Spleen (tissue), 11 donors: ENCODE measurements around the gene FFAR4. TPM values are rescaled to one million over a fixed set of nuclear protein-coding genes. Genes with fewer than 3 reads are reported as not detected.

Experiments used
- DNase-seq: peaks from one replicate; pipeline ENCODE4 v3.0.0-alpha.2; 2020
- H3K27ac ChIP-seq, 8 donors: fragments of 200-600 bp; sonication (generic) in 7 of 8; 1 replicate in 4 of 8; 2 replicates in 4 of 8; pipeline versions ENCODE4 v1.5.0 to v1.8.0; 2016 to 2021; ENCODE audit warnings: inconsistent platforms in 4 of 8, mild to moderate bottlenecking in 4 of 8, moderate library complexity in 1 of 8
- H3K27me3 ChIP-seq, 7 donors: fragments of 200-600 bp; sonication (generic) in 6 of 7; replicated peaks in 1 of 7; 1 replicate in 4 of 7; 2 replicates in 3 of 7; pipeline versions ENCODE4 v1.5.0 to v1.8.0; 2016 to 2021; ENCODE audit warnings: inconsistent platforms in 3 of 7, mild to moderate bottlenecking in 1 of 7
- H3K36me3 ChIP-seq, 6 donors: fragments of 200-600 bp; sonication (generic) in 5 of 6; 1 replicate in 4 of 6; 2 replicates in 2 of 6; pipeline versions ENCODE4 v1.5.0 to v1.8.0; 2016 to 2021; ENCODE audit warnings: inconsistent platforms in 2 of 6
- H3K4me1 ChIP-seq, 6 donors: fragments of 200-600 bp; sonication (generic) in 5 of 6; 1 replicate in 3 of 6; 2 replicates in 3 of 6; pipeline versions ENCODE4 v1.5.0 to v1.8.0; 2016 to 2021; ENCODE audit warnings: inconsistent platforms in 3 of 6
- H3K4me3 ChIP-seq, 8 donors: fragments of 200-600 bp; sonication (generic) in 7 of 8; 1 replicate in 4 of 8; 2 replicates in 4 of 8; pipeline versions ENCODE4 v1.5.0 to v1.8.0; 2016 to 2021; ENCODE audit warnings: inconsistent platforms in 4 of 8, mild to moderate bottlenecking in 4 of 8, moderate library complexity in 2 of 8
- H3K9me3 ChIP-seq, 8 donors: fragments of 200-600 bp; sonication (generic) in 7 of 8; 1 replicate in 4 of 8; 2 replicates in 4 of 8; pipeline versions ENCODE4 v1.5.0 to v1.8.0; 2016 to 2021; ENCODE audit warnings: inconsistent platforms in 4 of 8
- POLR2A ChIP-seq, 3 donors: fragments of 450-650 bp; IDR thresholded peaks; one replicate each; pipeline ENCODE4 v1.5.1; 2017; ENCODE audit warnings: antibody characterized with exemption in 3 of 3, mild to moderate bottlenecking in 1 of 3
- POLR2AphosphoS5 ChIP-seq, 3 donors: sonication (generic); formaldehyde crosslinking; IDR thresholded peaks; one replicate each; pipeline ENCODE4 v1.5.1; 2017; ENCODE audit warnings: antibody characterized with exemption in 3 of 3
- WGBS, 5 donors: extraction: QIAGEN DNeasy Blood & Tissue Kit in 3 of 5; methylation state at CpG; one replicate each; pipeline versions ENCODE4 v1.1.5 to v1.1.7; 2013 to 2018; 5-methylcytosine and 5-hydroxymethylcytosine counted together
- intact Hi-C: fragments of 100-400 bp; cut with DNase I; formaldehyde crosslinking; loops from one replicate; pipeline ENCODE4 v1.15.0; 2023; ENCODE audit warnings: low total_unique reads
- polyA plus RNA-seq, 3 donors: library from polyadenylated mRNA; stranded (reverse); fragments of 200-250 nt; gene quantifications; one replicate each; pipeline ENCODE4 v1.2.1, GENCODE V29; 2013
- total RNA-seq, 7 donors: library from RNA; depleted of rRNA in 3 of 7; stranded (reverse); fragments of >200 nt in 3 of 7; fragmentation: NEBNext Ultra II Directional in 4 of 7; extraction: Animal tissue kit (Norgen Biotek cat#: 25700) in 4 of 7; gene quantifications; one replicate each; pipeline versions ENCODE4 v1.1.0 to v1.2.1, GENCODE V29; 2016 to 2021
- TF ChIP-seq, protein P1 (sequence below), 11 experiments: fragments of 200-600 bp in 7 of 11; fragments of 450-650 bp in 4 of 11; sonication (generic) in 4 of 11; IDR thresholded peaks in 8 of 11; conservative IDR thresholded peaks in 3 of 11; 1 replicate in 7 of 11; 2 replicates in 4 of 11; pipeline versions ENCODE4 v1.4.0 to v1.8.0; 2016 to 2021; ENCODE audit warnings: antibody characterized with exemption in 11 of 11, inconsistent platforms in 4 of 11, mild to moderate bottlenecking in 1 of 11
- donor health status: healthy with polysubstance abuse.
- donor health status: DM: no; HTN: no; CAD: no; lungs with moderate emphysema.
- donor health status: DM: no; HTN: no; CAD: no.
- donor health status: Bipolar disorder and iron deficiency.
- donor health status: healthy.
- donor health status: DM: no; HTN: no; CAD: no.
- donor health status: DM: yes; HTN: yes; CAD: no.

Gene FFAR4
- total and polyA plus RNA-seq, 10 donors: 0.02 to 0.13 (median 0.04) TPM; not detected in 6

DNA sequence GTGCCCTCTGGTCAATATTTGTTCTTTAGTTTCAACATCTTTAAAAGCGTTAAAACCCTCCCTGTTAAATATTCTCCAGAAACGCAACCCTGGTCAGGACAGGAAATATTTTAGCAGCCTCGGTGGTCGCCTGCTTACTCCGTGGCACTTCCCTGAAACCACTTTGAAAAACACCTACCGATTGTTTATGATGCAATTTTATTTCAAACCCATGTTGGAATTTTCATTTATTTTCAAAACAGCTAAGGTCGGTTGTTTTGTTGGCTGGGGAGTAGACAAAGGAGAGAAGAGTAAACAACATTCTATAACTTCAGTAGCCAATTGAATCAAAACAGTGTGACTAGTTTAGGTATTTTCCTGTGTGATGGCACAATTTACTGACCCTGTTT lies 35.3 kb downstream of the FFAR4 start:
- intact Hi-C loops: no loop called here
- peaks cover 0 to 3% (median 0%) of the 10 kb centered on the region in 8 donors for H3K9me3 ChIP-seq
- H3K4me3 ChIP-seq: no peak overlapping the region
- TF ChIP-seq POLR2AphosphoS5 (IDR thresholded peaks at IDR 0.05) (no peak), POLR2A (IDR thresholded peaks at IDR 0.05) (no peak)
- TF ChIP-seq, protein P1, sequence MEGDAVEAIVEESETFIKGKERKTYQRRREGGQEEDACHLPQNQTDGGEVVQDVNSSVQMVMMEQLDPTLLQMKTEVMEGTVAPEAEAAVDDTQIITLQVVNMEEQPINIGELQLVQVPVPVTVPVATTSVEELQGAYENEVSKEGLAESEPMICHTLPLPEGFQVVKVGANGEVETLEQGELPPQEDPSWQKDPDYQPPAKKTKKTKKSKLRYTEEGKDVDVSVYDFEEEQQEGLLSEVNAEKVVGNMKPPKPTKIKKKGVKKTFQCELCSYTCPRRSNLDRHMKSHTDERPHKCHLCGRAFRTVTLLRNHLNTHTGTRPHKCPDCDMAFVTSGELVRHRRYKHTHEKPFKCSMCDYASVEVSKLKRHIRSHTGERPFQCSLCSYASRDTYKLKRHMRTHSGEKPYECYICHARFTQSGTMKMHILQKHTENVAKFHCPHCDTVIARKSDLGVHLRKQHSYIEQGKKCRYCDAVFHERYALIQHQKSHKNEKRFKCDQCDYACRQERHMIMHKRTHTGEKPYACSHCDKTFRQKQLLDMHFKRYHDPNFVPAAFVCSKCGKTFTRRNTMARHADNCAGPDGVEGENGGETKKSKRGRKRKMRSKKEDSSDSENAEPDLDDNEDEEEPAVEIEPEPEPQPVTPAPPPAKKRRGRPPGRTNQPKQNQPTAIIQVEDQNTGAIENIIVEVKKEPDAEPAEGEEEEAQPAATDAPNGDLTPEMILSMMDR (IDR thresholded peaks at IDR 0.05 in 8 of 11, conservative IDR thresholded peaks at IDR 0.05 in 3 of 11): no peak
- H3K4me1 ChIP-seq: peaks cover 5 to 21% (median 13%) of the 10 kb centered on the region in 6 donors
- H3K27me3 ChIP-seq: peaks cover 0 to 69% (median 47%) of the 10 kb centered on the region in 7 donors
- DNase-seq: no peak
- H3K27ac ChIP-seq: no peak overlapping the region
- 3 to 7% (median 6%) methylated on average over 7 of the region's 7 CpGs for WGBS, 5 donors
- no peaks in the 10 kb centered on the region for H3K36me3 ChIP-seq

DNA sequence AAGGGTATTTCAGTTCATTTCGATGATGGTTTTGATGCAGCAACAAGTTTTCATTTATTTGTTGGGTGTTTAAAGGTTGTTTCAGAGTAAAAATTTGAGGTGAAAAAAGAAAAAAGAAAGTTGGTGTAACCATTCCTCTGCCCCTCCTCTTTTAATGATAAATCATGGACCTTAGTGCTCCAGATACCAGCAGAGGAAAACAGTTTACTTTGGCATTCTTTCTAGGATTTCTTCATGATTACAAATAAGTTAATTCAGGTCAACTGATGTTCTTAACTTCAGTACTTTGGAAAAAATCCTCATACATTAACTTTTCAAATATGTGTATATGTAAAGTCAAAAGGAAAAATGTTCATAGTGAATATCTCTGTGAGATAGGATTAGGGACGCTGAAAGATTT lies 36.6 kb downstream of the FFAR4 start:
- WGBS, 5 donors: 88 to 97% (median 90%) methylated on average over 2 of the region's 2 CpGs
- no peak for DNase-seq

DNA sequence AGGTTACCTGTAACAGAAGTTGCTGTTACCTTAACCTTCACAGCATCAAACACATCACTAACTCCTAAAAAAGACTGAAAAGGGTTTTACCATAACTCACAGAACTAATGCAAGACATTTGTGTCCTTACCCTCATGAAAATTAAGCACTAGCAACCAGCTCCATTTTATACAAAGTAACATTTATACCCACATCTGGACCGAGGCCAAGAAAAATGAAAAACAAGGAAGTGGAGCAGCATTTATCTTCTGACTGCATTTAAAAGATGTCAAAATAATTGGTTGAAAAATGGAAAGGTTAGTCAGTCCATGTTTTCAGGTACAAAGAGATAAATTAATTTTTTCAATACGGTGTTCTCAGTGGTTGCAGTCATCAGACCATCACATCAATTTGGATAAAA lies 37.7 kb downstream of the FFAR4 start:
- Histone ChIP-seq H3K4me3 (no peak overlapping the region), H3K27ac (no peak overlapping the region), H3K9me3 (peaks cover 0 to 14% (median 2%) of the 10 kb centered on the region in 8 donors), H3K27me3 (peaks cover 0 to 73% (median 47%) of the 10 kb centered on the region in 7 donors), H3K36me3 (no peaks in the 10 kb centered on the region), H3K4me1 (peaks cover 5 to 21% (median 13%) of the 10 kb centered on the region in 6 donors)
- 6 to 25% (median 13%) methylated on average over 2 of the region's 2 CpGs for WGBS, 5 donors
- DNase-seq: no peak
- intact Hi-C loops: no loop called here
- no peak for TF ChIP-seq POLR2A (IDR thresholded peaks at IDR 0.05)
- no peak for TF ChIP-seq POLR2AphosphoS5 (IDR thresholded peaks at IDR 0.05)
- TF ChIP-seq, protein P1 (IDR thresholded peaks at IDR 0.05 in 8 of 11, conservative IDR thresholded peaks at IDR 0.05 in 3 of 11): no peak

More for the DNA sequence above, 36.6 kb downstream of the FFAR4 start:
- H3K9me3 ChIP-seq: peaks cover 0 to 14% (median 2%) of the 10 kb centered on the region in 8 donors
- peaks cover 5 to 21% (median 13%) of the 10 kb centered on the region in 6 donors for H3K4me1 ChIP-seq
- TF ChIP-seq POLR2AphosphoS5 (IDR thresholded peaks at IDR 0.05) (no peak), POLR2A (IDR thresholded peaks at IDR 0.05) (no peak)
- TF ChIP-seq, protein P1 (IDR thresholded peaks at IDR 0.05 in 8 of 11, conservative IDR thresholded peaks at IDR 0.05 in 3 of 11): no peak
- H3K27me3 ChIP-seq: peaks cover 0 to 73% (median 47%) of the 10 kb centered on the region in 7 donors
- intact Hi-C loops: no loop called here
- H3K36me3 ChIP-seq: no peaks in the 10 kb centered on the region
- H3K27ac ChIP-seq: no peak overlapping the region
- H3K4me3 ChIP-seq: no peak overlapping the region

DNA sequence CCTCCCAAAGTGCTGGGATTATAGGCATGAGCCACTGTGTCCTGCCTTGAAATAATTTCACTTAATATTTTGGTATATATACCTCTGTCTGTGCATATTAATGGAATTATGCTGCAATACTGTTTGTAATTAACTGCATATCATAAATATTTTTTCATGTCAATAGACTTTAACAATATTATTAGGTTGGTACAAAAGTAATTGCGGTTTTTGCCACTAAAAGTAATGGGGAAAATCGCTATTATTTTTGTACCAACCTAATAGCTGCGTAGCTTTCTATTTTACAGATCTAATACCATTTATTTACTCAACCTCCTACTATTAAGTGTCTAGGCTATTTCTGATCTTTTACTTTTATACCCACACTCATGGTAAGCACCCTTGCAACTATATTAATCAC lies 42.0 kb downstream of the FFAR4 start:
- H3K36me3 ChIP-seq: no peaks in the 10 kb centered on the region
- no peak overlapping the region for H3K27ac ChIP-seq
- intact Hi-C loops: no loop called here
- H3K4me1 ChIP-seq: no peaks in the 10 kb centered on the region
- H3K9me3 ChIP-seq: peaks cover 0 to 14% (median 2%) of the 10 kb centered on the region in 8 donors
- no peak for DNase-seq
- peaks cover 0 to 46% (median 15%) of the 10 kb centered on the region in 7 donors for H3K27me3 ChIP-seq
- TF ChIP-seq POLR2A (IDR thresholded peaks at IDR 0.05) (no peak), POLR2AphosphoS5 (IDR thresholded peaks at IDR 0.05) (no peak)
- TF ChIP-seq, protein P1 (IDR thresholded peaks at IDR 0.05 in 8 of 11, conservative IDR thresholded peaks at IDR 0.05 in 3 of 11): no peak
- H3K4me3 ChIP-seq: no peak overlapping the region
- WGBS, 5 donors: 86 to 99% (median 89%) methylated on average over 3 of the region's 3 CpGs
